ENCODE measurements around the gene LHFPL6.

GRCh38 chr13:39364947-39365468, 238.0 kb downstream of the LHFPL6 start:
- TF ChIP-seq POLR2A (conservative IDR thresholded peaks at IDR 0.05) (no peak), SMC3 (conservative IDR thresholded peaks at IDR 0.05; ENCODE audit: insufficient read depth, low read depth, low read length) (no peak), ATF2 (CRISPR knock-in tag; IDR thresholded peaks at IDR 0.05) (no peak), ATF7 (IDR thresholded peaks at IDR 0.05) (no peak), ZNF274 (IDR thresholded peaks at IDR 0.05; ENCODE audit: borderline replicate concordance, low read depth, low read length) (no peak), MYC (IDR thresholded peaks at IDR 0.05; ENCODE audit: low read depth, low read length) (no peak), MYC (CRISPR knock-in tag; IDR thresholded peaks at IDR 0.05; ENCODE audit: borderline replicate concordance, low read depth) (no peak), ZNF830 (CRISPR knock-in tag; IDR thresholded peaks at IDR 0.05) (no peak), U2AF1 (optimal IDR thresholded peaks at IDR 0.05; ENCODE audit: low read depth, low read length) (no peak), RFX5 (IDR thresholded peaks at IDR 0.05; ENCODE audit: low read depth, low read length) (no peak), ZFP30 (CRISPR knock-in tag; IDR thresholded peaks at IDR 0.05; ENCODE audit: borderline replicate concordance) (no peak), YY1 (IDR thresholded peaks at IDR 0.05; ENCODE audit: borderline replicate concordance in 1 of 3, control insufficient read depth in 1 of 3, extremely low read depth in 1 of 3, insufficient read depth in 3 of 3, insufficient read length in 1 of 3, insufficient replicate concordance in 2 of 3, low read depth in 1 of 3, low read length in 2 of 3) (no peak), E4F1 (CRISPR knock-in tag; IDR thresholded peaks at IDR 0.05; ENCODE audit: borderline replicate concordance) (no peak)
